Trophoblast cell (in vitro differentiated cells and primary cell): ENCODE measurements around the gene PON3.

Experiments
- DNase-seq, 2 donors: peaks; one replicate each; pipeline ENCODE4 v3.0.0-alpha.2; 2016
- H2AFZ ChIP-seq: 2 replicates; pipeline ENCODE4 v1.6.1; 2013; ENCODE audit warnings: low read length, moderate library complexity, mild to moderate bottlenecking; ENCODE audit not compliant: insufficient read depth, poor library complexity
- H2AK5ac ChIP-seq: 2 replicates; pipeline ENCODE4 v1.6.1; 2013; ENCODE audit warnings: mild to moderate bottlenecking, low read length
- H2BK120ac ChIP-seq: 2 replicates; pipeline ENCODE4 v1.6.1; 2013; ENCODE audit warnings: low read length, mild to moderate bottlenecking, moderate library complexity; ENCODE audit not compliant: insufficient read depth, poor library complexity
- H2BK12ac ChIP-seq: 2 replicates; pipeline ENCODE4 v1.6.1; 2013; ENCODE audit warnings: mild to moderate bottlenecking, low read length, moderate library complexity
- H2BK5ac ChIP-seq: 2 replicates; pipeline ENCODE4 v1.6.1; 2013; ENCODE audit warnings: low read length, low read depth, moderate library complexity, mild to moderate bottlenecking; ENCODE audit not compliant: poor library complexity
- H3K14ac ChIP-seq: 2 replicates; pipeline ENCODE4 v1.6.1; 2013; ENCODE audit warnings: mild to moderate bottlenecking, low read length
- H3K18ac ChIP-seq: 2 replicates; pipeline ENCODE4 v1.6.1; 2013; ENCODE audit warnings: mild to moderate bottlenecking, low read length
- H3K23ac ChIP-seq: 2 replicates; pipeline ENCODE4 v1.6.1; 2013; ENCODE audit warnings: low read length
- H3K27ac ChIP-seq: 2 replicates; pipeline ENCODE4 v1.5.1; 2013; ENCODE audit warnings: low read depth, mild to moderate bottlenecking, inconsistent platforms, low read length, moderate library complexity
- H3K27me3 ChIP-seq: 2 replicates; pipeline ENCODE4 v1.6.1; 2013; ENCODE audit warnings: inconsistent platforms, mild to moderate bottlenecking, low read length, moderate library complexity; ENCODE audit not compliant: insufficient read depth
- H3K36me3 ChIP-seq, 2 experiments: 1 replicate in 1 of 2; 2 replicates in 1 of 2; pipeline ENCODE4 v1.6.1; 2013; ENCODE audit warnings: low read length in 2 of 2, mild to moderate bottlenecking in 2 of 2, moderate library complexity in 1 of 2; ENCODE audit not compliant: insufficient read depth in 2 of 2, control insufficient read depth in 1 of 2
- H3K4ac ChIP-seq: 2 replicates; pipeline ENCODE4 v1.6.1; 2013; ENCODE audit warnings: low read depth, mild to moderate bottlenecking, low read length, moderate library complexity
- H3K4me1 ChIP-seq, 2 experiments: 1 replicate in 1 of 2; 2 replicates in 1 of 2; pipeline ENCODE4 v1.6.1; 2013; ENCODE audit warnings: low read length in 2 of 2, mild to moderate bottlenecking in 2 of 2, moderate library complexity in 1 of 2; ENCODE audit not compliant: insufficient read depth in 2 of 2, control insufficient read depth in 1 of 2
- H3K4me2 ChIP-seq: 2 replicates; pipeline ENCODE4 v1.6.1; 2013; ENCODE audit warnings: inconsistent platforms, mild to moderate bottlenecking, low read length, moderate library complexity
- H3K4me3 ChIP-seq: 2 replicates; pipeline ENCODE4 v1.5.1; 2013; ENCODE audit warnings: mild to moderate bottlenecking, low read depth, low read length, inconsistent platforms
- H3K79me1 ChIP-seq: one replicate; pipeline ENCODE4 v1.6.1; 2013; ENCODE audit warnings: low read length
- H3K79me2 ChIP-seq: 2 replicates; pipeline ENCODE4 v1.6.1; 2013; ENCODE audit warnings: low read length, mild to moderate bottlenecking; ENCODE audit not compliant: control insufficient read depth, insufficient read depth, poor library complexity
- H3K9ac ChIP-seq: 2 replicates; pipeline ENCODE4 v1.6.1; 2013; ENCODE audit warnings: mild to moderate bottlenecking, low read length
- H3K9me3 ChIP-seq: 2 replicates; pipeline ENCODE4 v1.6.1; 2013; ENCODE audit warnings: low read depth, mild to moderate bottlenecking, control low read depth, inconsistent platforms, low read length; ENCODE audit not compliant: insufficient read depth
- H4K12ac ChIP-seq: 2 replicates; pipeline ENCODE4 v1.6.1; 2013; ENCODE audit warnings: low read depth, mild to moderate bottlenecking, low read length, moderate library complexity
- H4K8ac ChIP-seq: 2 replicates; pipeline ENCODE4 v1.6.1; 2013; ENCODE audit warnings: low read depth, mild to moderate bottlenecking, low read length, moderate library complexity
- H4K91ac ChIP-seq: one replicate; pipeline ENCODE4 v1.6.1; 2013; ENCODE audit warnings: low read depth, mild to moderate bottlenecking, low read length, moderate library complexity
- whole genome bisulfite sequencing: extraction: QIAGEN DNeasy Blood & Tissue Kit; methylation state at CpG from one replicate; pipeline ENCODE4 v1.1.7; 2013; ENCODE audit warnings: missing lambda C conversion rate; ENCODE audit not compliant: insufficient read length, insufficient coverage; ENCODE audit errors: extremely low coverage; 5-methylcytosine and 5-hydroxymethylcytosine counted together

The PON3 gene

DNA sequence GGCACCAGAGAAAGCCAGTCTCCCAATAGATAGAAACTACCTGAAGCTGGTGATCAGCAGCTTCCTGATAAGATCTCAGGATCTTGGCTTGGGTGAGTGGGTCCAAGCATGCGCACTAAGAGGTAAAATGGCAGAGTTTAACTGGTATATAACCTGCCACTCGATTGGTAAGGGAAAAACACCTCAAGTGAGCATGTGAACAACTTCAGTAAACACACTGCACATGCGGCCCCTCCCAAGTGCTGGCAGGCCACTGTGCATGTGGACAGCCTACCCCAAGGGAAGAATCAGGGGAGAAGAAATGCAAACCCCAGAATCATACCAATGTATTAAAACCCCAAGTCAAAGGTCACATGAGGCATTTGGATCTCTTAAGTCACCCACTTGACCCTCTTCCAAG, 54.1 kb downstream of the PON3 start:
- no peak for DNase-seq
- Histone ChIP-seq H3K4ac (no peak overlapping the region), H3K79me1 (no peaks in the 10 kb centered on the region), H3K27ac (no peak overlapping the region), H2AFZ (no peak overlapping the region), H2BK5ac (no peak overlapping the region), H2BK12ac (no peak overlapping the region), H4K91ac (no peak overlapping the region), H3K4me3 (no peak overlapping the region), H2BK120ac (no peak overlapping the region), H2AK5ac (no peak overlapping the region), H4K12ac (no peak overlapping the region), H3K18ac (no peak overlapping the region), H3K9ac (no peak overlapping the region), H3K79me2 (no peaks in the 10 kb centered on the region), H3K36me3 (no peaks in the 10 kb centered on the region), H3K4me1 (no peaks in the 10 kb centered on the region), H3K9me3 (no peaks in the 10 kb centered on the region), H4K8ac (no peak overlapping the region), H3K23ac (no peak overlapping the region), H3K14ac (no peak overlapping the region), H3K27me3 (no peaks in the 10 kb centered on the region), H3K4me2 (no peak overlapping the region)
- WGBS: no CpG with 5 or more reads among the region's 3 CpGs

DNA sequence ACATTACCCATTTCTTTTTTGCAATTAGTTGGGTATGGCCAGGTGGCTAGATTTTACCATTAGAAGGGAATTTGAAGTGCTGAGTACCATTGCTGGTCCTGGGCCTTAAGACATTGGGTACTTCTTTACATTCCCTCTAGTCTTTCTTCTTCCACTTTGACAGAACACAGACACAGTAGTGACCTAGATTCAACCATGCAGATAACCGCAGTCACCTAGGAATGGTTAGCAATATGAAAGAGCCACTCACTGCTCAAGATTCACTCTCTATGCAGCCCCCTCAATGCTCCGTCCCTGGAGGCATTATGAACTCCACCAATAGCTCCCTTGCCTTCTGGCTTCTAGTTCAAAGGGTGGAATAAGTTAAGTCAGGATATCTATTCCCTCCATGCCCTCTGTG, 55.7 kb downstream of the PON3 start:
- Histone ChIP-seq H3K27ac (no peak overlapping the region), H3K36me3 (no peaks in the 10 kb centered on the region), H3K27me3 (no peaks in the 10 kb centered on the region), H3K79me2 (no peaks in the 10 kb centered on the region), H3K9ac (no peak overlapping the region), H2BK12ac (no peak overlapping the region), H3K79me1 (no peaks in the 10 kb centered on the region), H4K12ac (no peak overlapping the region), H3K23ac (no peak overlapping the region), H2AFZ (no peak overlapping the region), H2BK5ac (no peak overlapping the region), H3K18ac (no peak overlapping the region), H2BK120ac (no peak overlapping the region), H4K91ac (no peak overlapping the region), H3K4me1 (no peaks in the 10 kb centered on the region), H3K4me3 (no peak overlapping the region), H2AK5ac (no peak overlapping the region), H3K9me3 (no peaks in the 10 kb centered on the region), H3K4me2 (no peak overlapping the region), H3K4ac (no peak overlapping the region), H3K14ac (no peak overlapping the region), H4K8ac (no peak overlapping the region)
- WGBS: no CpG with 5 or more reads among the region's 2 CpGs
- no peak for DNase-seq

DNA sequence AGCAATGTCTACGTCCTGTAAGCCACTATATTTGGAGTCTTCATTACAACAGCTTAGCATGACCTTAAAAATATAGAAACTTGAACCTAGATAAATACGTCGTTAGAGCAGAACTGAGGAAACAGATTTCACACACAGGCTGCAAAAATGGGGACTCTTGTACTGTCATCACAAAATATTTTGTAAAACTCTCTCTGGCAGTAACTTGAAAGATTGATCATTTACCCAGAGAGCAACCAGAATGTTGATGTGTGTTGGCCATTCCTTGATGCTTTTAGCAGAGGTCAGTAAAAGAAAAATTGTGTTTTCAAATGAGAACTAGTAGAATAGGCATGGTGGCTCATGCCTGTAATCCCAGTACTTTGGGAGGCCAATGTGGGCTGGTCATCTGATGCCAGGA, 57.3 kb downstream of the PON3 start:
- no peak for DNase-seq
- no peak overlapping the region for H2AK5ac ChIP-seq
- WGBS: no CpG with 5 or more reads among the region's 3 CpGs
- no peak overlapping the region for H3K27ac ChIP-seq
- no peak overlapping the region for H2BK120ac ChIP-seq
- no peaks in the 10 kb centered on the region for H3K27me3 ChIP-seq
- H3K36me3 ChIP-seq: no peaks in the 10 kb centered on the region
- H3K9ac ChIP-seq: no peak overlapping the region
- H3K79me1 ChIP-seq: no peaks in the 10 kb centered on the region
- H3K4me1 ChIP-seq: no peaks in the 10 kb centered on the region
- H3K4me2 ChIP-seq: no peak overlapping the region
- H4K91ac ChIP-seq: no peak overlapping the region
- H3K79me2 ChIP-seq: no peaks in the 10 kb centered on the region
- no peak overlapping the region for H4K8ac ChIP-seq
- no peak overlapping the region for H2BK12ac ChIP-seq
- no peak overlapping the region for H4K12ac ChIP-seq
- no peak overlapping the region for H3K4me3 ChIP-seq
- no peak overlapping the region for H3K4ac ChIP-seq
- H2AFZ ChIP-seq: no peak overlapping the region
- H3K18ac ChIP-seq: no peak overlapping the region
- H3K9me3 ChIP-seq: no peaks in the 10 kb centered on the region
- H3K14ac ChIP-seq: no peak overlapping the region
- H3K23ac ChIP-seq: no peak overlapping the region
- no peak overlapping the region for H2BK5ac ChIP-seq

DNA sequence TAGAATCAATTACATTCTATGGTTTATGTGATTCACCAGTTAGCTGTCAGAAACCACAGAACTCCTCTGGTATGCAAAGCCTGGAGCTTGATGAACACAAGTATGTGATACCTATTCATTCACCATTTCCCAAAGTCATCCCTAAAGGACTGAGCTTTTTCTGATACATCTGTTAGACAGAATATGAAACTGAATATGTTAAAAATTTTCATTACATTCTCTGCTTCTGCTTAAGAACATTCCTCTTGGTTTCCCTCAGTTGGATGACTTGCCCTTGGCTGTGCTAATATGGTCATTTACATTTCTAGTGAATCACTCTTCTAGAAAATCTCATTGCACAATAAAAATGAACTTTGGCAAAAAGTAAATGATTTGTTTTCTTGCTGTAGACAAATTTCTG, 61.1 kb downstream of the PON3 start:
- no peak overlapping the region for H2BK120ac ChIP-seq
- H3K4me2 ChIP-seq: no peak overlapping the region
- no peak overlapping the region for H3K18ac ChIP-seq
- H4K8ac ChIP-seq: no peak overlapping the region
- no peak overlapping the region for H3K4ac ChIP-seq
- H4K12ac ChIP-seq: no peak overlapping the region
- peak in 1 of 2 donors; percentile 10 for DNase-seq
- no peak overlapping the region for H3K4me3 ChIP-seq
- no peak overlapping the region for H3K9ac ChIP-seq
- no peak overlapping the region for H4K91ac ChIP-seq
- H3K79me2 ChIP-seq: no peaks in the 10 kb centered on the region
- no peak overlapping the region for H3K27ac ChIP-seq
- H3K79me1 ChIP-seq: no peaks in the 10 kb centered on the region
- no peaks in the 10 kb centered on the region for H3K9me3 ChIP-seq
- no peaks in the 10 kb centered on the region for H3K36me3 ChIP-seq
- no peak overlapping the region for H2BK12ac ChIP-seq
- H3K4me1 ChIP-seq: no peaks in the 10 kb centered on the region
- H3K27me3 ChIP-seq: no peaks in the 10 kb centered on the region
- no peak overlapping the region for H3K23ac ChIP-seq
- H2AK5ac ChIP-seq: no peak overlapping the region
- H2AFZ ChIP-seq: no peak overlapping the region
- no peak overlapping the region for H2BK5ac ChIP-seq
- H3K14ac ChIP-seq: no peak overlapping the region

DNA sequence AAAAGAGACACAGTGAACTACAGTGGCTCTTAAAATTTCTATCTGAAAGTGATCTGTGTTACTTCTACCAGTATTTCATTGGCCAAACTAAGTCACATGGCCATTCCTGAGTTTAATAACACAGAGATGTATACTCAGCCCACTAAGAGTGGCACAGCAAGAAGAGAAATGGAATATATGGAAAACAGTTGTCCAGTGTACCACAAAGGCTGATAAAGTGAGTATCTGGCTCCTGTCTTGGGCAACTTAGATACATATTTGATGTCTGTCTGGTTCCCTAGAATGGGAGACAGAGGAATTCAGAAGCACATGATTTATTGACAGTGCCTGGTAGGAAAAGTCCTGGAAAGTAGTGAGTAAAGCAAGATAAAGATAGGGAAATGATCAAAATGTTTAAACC, 61.7 kb downstream of the PON3 start:
- Histone ChIP-seq H4K91ac (no peak overlapping the region), H3K79me2 (no peaks in the 10 kb centered on the region), H2BK5ac (no peak overlapping the region), H3K4ac (no peak overlapping the region), H3K14ac (no peak overlapping the region), H4K8ac (no peak overlapping the region), H2AK5ac (no peak overlapping the region), H4K12ac (no peak overlapping the region), H3K36me3 (no peaks in the 10 kb centered on the region), H3K9me3 (no peaks in the 10 kb centered on the region), H3K4me3 (no peak overlapping the region), H3K9ac (no peak overlapping the region), H2BK120ac (no peak overlapping the region), H3K23ac (no peak overlapping the region), H3K18ac (no peak overlapping the region), H2BK12ac (no peak overlapping the region), H3K4me1 (no peaks in the 10 kb centered on the region), H3K4me2 (no peak overlapping the region), H3K27me3 (no peaks in the 10 kb centered on the region), H3K79me1 (no peaks in the 10 kb centered on the region), H3K27ac (no peak overlapping the region), H2AFZ (no peak overlapping the region)
- DNase-seq: no peak
